Parathyroid adenoma (tissue), 2 donors: ENCODE data around the gene ZNF487.
"Not testable (repeated sequence)": the region's sequence is repeated elsewhere in the genome, so short reads cannot be mapped to it uniquely, and the experiment has no call there.

Experiments
- H2AFZ ChIP-seq: fragments of 300-600 bp; sonication (generic); one replicate; pipeline ENCODE4 v1.7.0; 2017; ENCODE audit warnings: antibody characterized with exemption, mild to moderate bottlenecking
- H3K27ac ChIP-seq: fragments of 300-600 bp; sonication (generic); one replicate; pipeline ENCODE4 v1.7.0; 2017
- H3K27me3 ChIP-seq: fragments of 300-600 bp; sonication (generic); one replicate; pipeline ENCODE4 v1.7.0; 2017; ENCODE audit warnings: low read length; ENCODE audit not compliant: control insufficient read depth, insufficient read depth
- H3K36me3 ChIP-seq: fragments of 300-600 bp; sonication (generic); one replicate; pipeline ENCODE4 v1.7.0; 2017; ENCODE audit warnings: low read length; ENCODE audit not compliant: control insufficient read depth, insufficient read depth
- H3K4me1 ChIP-seq: fragments of 300-600 bp; sonication (generic); one replicate; pipeline ENCODE4 v1.7.0; 2017; ENCODE audit warnings: control low read depth
- H3K4me2 ChIP-seq: fragments of 300-600 bp; sonication (generic); one replicate; pipeline ENCODE4 v1.7.0; 2017; ENCODE audit warnings: low read length
- H3K4me3 ChIP-seq: fragments of 300-600 bp; sonication (generic); one replicate; pipeline ENCODE4 v1.7.0; 2017; ENCODE audit warnings: low read depth, low read length
- H3K79me2 ChIP-seq: fragments of 300-600 bp; sonication (generic); one replicate; pipeline ENCODE4 v1.7.0; 2017; ENCODE audit warnings: control low read depth
- H3K9ac ChIP-seq: fragments of 300-600 bp; sonication (generic); one replicate; pipeline ENCODE4 v1.7.0; 2017; ENCODE audit warnings: mild to moderate bottlenecking
- H3K9me3 ChIP-seq: fragments of 300-600 bp; sonication (generic); one replicate; pipeline ENCODE4 v1.7.0; 2017; ENCODE audit warnings: low read length; ENCODE audit not compliant: control insufficient read depth
- CTCF ChIP-seq: fragments of 300-600 bp; sonication (generic); IDR thresholded peaks from one replicate; pipeline ENCODE4 v1.7.0; 2017; ENCODE audit warnings: antibody characterized with exemption, mild to moderate bottlenecking
- donor health status: primary hyperparathyroidism.

Gene ZNF487

GRCh38 chr10:43453266-43453831 lies 16.4 kb downstream of the ZNF487 start:
- H2AFZ ChIP-seq, result no peak overlapping the region
- no peaks in the 10 kb centered on the region for H3K9me3 ChIP-seq
- no peak overlapping the region for H3K4me2 ChIP-seq
- H3K36me3 ChIP-seq, result no peaks in the 10 kb centered on the region
- no peak overlapping the region for H3K4me3 ChIP-seq
- H3K27me3 ChIP-seq, result no peaks in the 10 kb centered on the region
- no peak overlapping the region for H3K27ac ChIP-seq
- H3K4me1 ChIP-seq, result no peaks in the 10 kb centered on the region
- H3K9ac ChIP-seq, result no peak overlapping the region
- no peaks in the 10 kb centered on the region for H3K79me2 ChIP-seq
- TF ChIP-seq CTCF, result no peak

- H3K9me3 ChIP-seq, H3K27ac ChIP-seq, H3K9ac ChIP-seq, H3K27me3 ChIP-seq, H3K4me3 ChIP-seq, H3K4me1 ChIP-seq, H3K36me3 ChIP-seq, H3K79me2 ChIP-seq, H2AFZ ChIP-seq, H3K4me2 ChIP-seq: not testable (repeated sequence)
Observed at GRCh38 chr10:43454025-43454424, 17.1 kb downstream of the ZNF487 start.

- Histone ChIP-seq H3K27ac (peak overlapping the region; percentile 90), H2AFZ (peak overlapping the region; percentile 99)
- H3K79me2 ChIP-seq, H3K36me3 ChIP-seq, H3K9me3 ChIP-seq, H3K27me3 ChIP-seq, H3K4me1 ChIP-seq, H3K4me3 ChIP-seq, H3K9ac ChIP-seq, H3K4me2 ChIP-seq: not testable (repeated sequence)
Observed at GRCh38 chr10:43456561-43456960, 19.6 kb downstream of the ZNF487 start.

- Histone ChIP-seq H2AFZ (no peak overlapping the region), H3K9me3 (no peaks in the 10 kb centered on the region), H3K4me3 (no peak overlapping the region), H3K27ac (no peak overlapping the region), H3K27me3 (no peaks in the 10 kb centered on the region), H3K9ac (no peak overlapping the region), H3K4me2 (no peak overlapping the region), H3K4me1 (no peaks in the 10 kb centered on the region), H3K36me3 (no peaks in the 10 kb centered on the region), H3K79me2 (no peaks in the 10 kb centered on the region)
- TF ChIP-seq CTCF, result no peak
Observed at GRCh38 chr10:43458227-43458626, 21.3 kb downstream of the ZNF487 start.

- H3K4me2 ChIP-seq, result no peak overlapping the region
- H3K4me3 ChIP-seq, result no peak overlapping the region
- no peaks in the 10 kb centered on the region for H3K27me3 ChIP-seq
- no peak overlapping the region for H2AFZ ChIP-seq
- no peaks in the 10 kb centered on the region for H3K9me3 ChIP-seq
- no peak overlapping the region for H3K27ac ChIP-seq
- no peaks in the 10 kb centered on the region for H3K79me2 ChIP-seq
- peak; percentile 82 for TF ChIP-seq CTCF
- no peaks in the 10 kb centered on the region for H3K4me1 ChIP-seq
- H3K9ac ChIP-seq, result no peak overlapping the region
- no peaks in the 10 kb centered on the region for H3K36me3 ChIP-seq
Observed at GRCh38 chr10:43461950-43462349, 25.0 kb downstream of the ZNF487 start.

GRCh38 chr10:43465086-43465735 lies 28.3 kb downstream of the ZNF487 start:
- not testable (repeated sequence) for H3K4me2 ChIP-seq, H3K79me2 ChIP-seq, H2AFZ ChIP-seq, H3K36me3 ChIP-seq, H3K9me3 ChIP-seq, H3K4me3 ChIP-seq, H3K27ac ChIP-seq, H3K27me3 ChIP-seq, H3K9ac ChIP-seq, H3K4me1 ChIP-seq

- not testable (repeated sequence) for H3K9me3 ChIP-seq, H3K4me2 ChIP-seq, H3K27ac ChIP-seq, H3K9ac ChIP-seq, H2AFZ ChIP-seq, H3K4me1 ChIP-seq, H3K4me3 ChIP-seq, H3K27me3 ChIP-seq, H3K36me3 ChIP-seq, H3K79me2 ChIP-seq
Observed at GRCh38 chr10:43465736-43466120, 28.8 kb downstream of the ZNF487 start.
